HUES48 (cell line): ENCODE data around the gene REN.

ENCODE experiments used
- H3K27ac ChIP-seq: one replicate; pipeline ENCODE4 v1.7.0; 2013; ENCODE audit warnings: low read depth, low read length, inconsistent platforms
- H3K27me3 ChIP-seq: 2 replicates; pipeline ENCODE4 v1.6.1; 2013; ENCODE audit warnings: mild to moderate bottlenecking, low read length; ENCODE audit not compliant: control insufficient read depth, insufficient read depth
- H3K36me3 ChIP-seq: 2 replicates; pipeline ENCODE4 v1.6.1; 2013; ENCODE audit warnings: low read length; ENCODE audit not compliant: control insufficient read depth, insufficient read depth
- H3K4me1 ChIP-seq: 2 replicates; pipeline ENCODE4 v1.6.1; 2013; ENCODE audit warnings: mild to moderate bottlenecking, low read length; ENCODE audit not compliant: control insufficient read depth, insufficient read depth
- H3K4me3 ChIP-seq: 2 replicates; pipeline ENCODE4 v1.5.1; 2013; ENCODE audit warnings: mild to moderate bottlenecking, low read depth, low read length
- H3K9ac ChIP-seq: 2 replicates; pipeline ENCODE4 v1.6.1; 2013; ENCODE audit warnings: mild to moderate bottlenecking, low read depth, low read length, moderate library complexity
- H3K9me3 ChIP-seq: 2 replicates; pipeline ENCODE4 v1.6.1; 2013; ENCODE audit warnings: low read length; ENCODE audit not compliant: control insufficient read depth, insufficient read depth

The REN gene

DNA sequence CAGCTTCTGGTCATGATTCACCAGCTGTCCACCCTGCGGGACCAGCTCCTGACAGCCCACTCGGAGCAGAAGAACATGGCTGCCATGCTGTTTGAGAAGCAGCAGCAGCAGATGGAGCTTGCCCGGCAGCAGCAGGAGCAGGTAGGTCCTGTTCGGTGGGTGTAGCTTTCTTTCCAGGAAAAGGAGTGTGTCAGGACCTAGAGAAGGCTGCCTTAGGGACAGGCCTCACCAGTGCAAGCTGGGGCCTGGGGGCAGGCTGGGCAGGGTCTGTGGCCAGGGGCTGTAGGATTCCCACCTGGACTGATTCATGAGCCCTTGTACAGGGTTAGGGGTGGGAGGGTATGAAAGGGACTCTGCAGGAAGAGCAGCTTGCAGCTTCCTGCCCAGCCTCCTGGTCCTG is 49.6 kb downstream of the REN start:
- no peak overlapping the region for H3K9ac ChIP-seq
- no peaks in the 10 kb centered on the region for H3K9me3 ChIP-seq
- no peak overlapping the region for H3K4me3 ChIP-seq
- peaks cover 69% of the 10 kb centered on the region for H3K36me3 ChIP-seq
- H3K27ac ChIP-seq = no peak overlapping the region
- H3K27me3 ChIP-seq = no peaks in the 10 kb centered on the region
- 0 out of 2 replicates have a peak, but pooled peaks cover 3% of the 10 kb centered on the region for H3K4me1 ChIP-seq

DNA sequence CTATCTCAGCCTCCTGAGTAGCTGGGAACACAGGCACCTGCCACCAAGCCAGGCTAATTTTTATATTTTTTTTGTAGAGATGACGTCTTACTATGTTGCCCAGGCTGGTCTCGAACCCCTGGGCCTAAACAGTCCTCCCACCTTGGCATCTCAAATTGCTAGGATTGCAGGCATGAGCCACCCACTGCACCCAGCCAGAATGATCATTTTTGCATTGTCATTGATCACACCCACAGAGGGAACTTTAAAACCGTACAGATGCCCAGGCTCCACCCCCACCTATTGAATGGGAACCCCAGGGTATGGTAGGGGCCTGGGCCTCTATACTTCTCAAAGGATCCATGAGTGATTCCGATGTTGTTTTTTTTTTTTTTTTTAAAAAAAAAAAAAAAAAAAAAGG is 51.0 kb downstream of the REN start:
- Histone ChIP-seq H3K4me1 (peaks cover 15% of the 10 kb centered on the region), H3K27ac (no peak overlapping the region), H3K36me3 (peaks cover 58% of the 10 kb centered on the region), H3K4me3 (no peak overlapping the region), H3K9ac (no peak overlapping the region), H3K27me3 (no peaks in the 10 kb centered on the region), H3K9me3 (no peaks in the 10 kb centered on the region)

DNA sequence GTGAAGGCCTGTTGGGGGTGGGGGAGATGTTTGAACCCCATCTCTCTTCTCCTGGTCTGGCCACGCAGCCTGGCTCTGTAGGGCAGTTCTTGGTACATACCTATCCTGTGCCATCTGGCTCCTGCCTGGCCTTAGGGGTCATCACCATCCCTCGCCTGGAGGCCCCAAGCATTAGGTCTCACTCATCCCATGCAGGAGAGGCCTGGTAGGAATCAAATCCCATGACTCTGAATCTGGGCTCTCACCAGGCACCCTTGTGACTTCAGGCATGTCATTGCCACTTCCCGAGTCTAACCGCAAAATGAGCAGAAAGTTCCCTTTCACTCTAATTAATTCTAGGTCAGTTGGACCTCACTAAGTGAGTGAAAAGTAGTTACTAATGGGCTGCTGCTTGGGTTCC is 51.5 kb downstream of the REN start:
- H3K36me3 ChIP-seq = peaks cover 53% of the 10 kb centered on the region
- H3K9ac ChIP-seq = no peak overlapping the region
- H3K27me3 ChIP-seq = no peaks in the 10 kb centered on the region
- H3K4me1 ChIP-seq = peaks cover 15% of the 10 kb centered on the region
- no peaks in the 10 kb centered on the region for H3K9me3 ChIP-seq
- no peak overlapping the region for H3K27ac ChIP-seq
- H3K4me3 ChIP-seq = no peak overlapping the region

DNA sequence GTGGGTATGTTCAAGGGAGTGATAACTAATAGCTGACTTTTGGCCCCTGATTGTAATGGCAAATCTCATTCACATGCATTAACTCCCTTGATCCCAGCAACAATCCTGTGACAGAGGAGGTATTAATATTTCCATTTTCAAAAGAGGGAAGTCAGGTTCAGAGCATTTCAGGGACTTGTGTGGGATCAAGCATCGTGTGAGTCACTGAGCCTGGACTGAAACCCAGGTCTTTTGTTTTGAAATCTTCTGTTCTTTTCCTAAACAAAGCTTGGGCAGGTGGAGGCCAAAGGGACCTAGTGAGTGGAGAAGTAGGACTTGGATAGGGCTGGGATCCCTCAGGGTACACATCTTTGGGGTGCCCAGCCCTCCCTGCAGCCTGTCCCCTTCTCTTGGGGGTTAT is 52.2 kb downstream of the REN start:
- Histone ChIP-seq H3K4me3 (no peak overlapping the region), H3K36me3 (peaks cover 46% of the 10 kb centered on the region), H3K9me3 (no peaks in the 10 kb centered on the region), H3K9ac (no peak overlapping the region), H3K4me1 (peaks cover 22% of the 10 kb centered on the region), H3K27me3 (no peaks in the 10 kb centered on the region), H3K27ac (no peak overlapping the region)

DNA sequence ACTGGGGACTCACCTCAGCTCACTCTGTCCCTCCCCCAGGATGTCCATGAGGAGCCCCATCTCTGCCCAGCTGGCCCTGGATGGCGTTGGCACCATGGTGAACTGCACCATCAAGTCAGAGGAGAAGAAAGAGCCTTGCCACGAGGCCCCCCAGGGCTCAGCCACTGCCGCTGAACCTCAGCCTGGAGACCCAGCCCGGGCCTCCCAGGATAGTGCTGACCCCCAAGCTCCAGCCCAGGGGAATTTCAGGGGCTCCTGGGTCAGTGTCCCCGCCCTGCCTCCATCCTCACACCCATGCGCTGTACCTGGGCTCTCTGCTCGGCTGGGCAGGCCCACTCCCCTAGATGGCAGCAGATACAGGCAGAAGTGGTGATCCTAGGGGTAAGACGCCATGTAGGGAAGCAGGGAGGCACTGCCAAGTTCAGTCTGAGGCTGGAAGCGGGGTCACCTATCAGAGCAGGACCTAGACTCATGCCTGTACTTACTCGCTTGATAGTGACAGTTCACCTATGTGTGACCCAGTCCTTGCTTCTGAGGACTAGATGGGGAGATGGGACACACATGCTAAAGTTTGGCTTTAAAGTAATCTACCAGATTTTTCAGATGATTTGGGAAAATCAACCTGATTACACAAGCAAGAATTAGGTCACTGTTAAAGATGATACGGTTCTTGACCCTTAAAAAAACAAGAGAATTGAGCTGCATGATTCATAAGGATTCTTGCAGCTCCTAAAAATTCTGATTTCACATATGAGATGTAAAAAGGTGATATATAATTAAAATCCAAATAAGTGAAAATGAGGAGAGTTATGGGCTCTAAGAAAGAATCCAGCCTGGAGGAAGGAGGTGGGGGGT is 53.0 kb downstream of the REN start:
- Histone ChIP-seq H3K27me3 (no peaks in the 10 kb centered on the region), H3K36me3 (peaks cover 38% of the 10 kb centered on the region), H3K9me3 (no peaks in the 10 kb centered on the region), H3K27ac (no peak overlapping the region), H3K4me3 (no peak overlapping the region), H3K4me1 (peaks cover 25% of the 10 kb centered on the region), H3K9ac (no peak overlapping the region)

DNA sequence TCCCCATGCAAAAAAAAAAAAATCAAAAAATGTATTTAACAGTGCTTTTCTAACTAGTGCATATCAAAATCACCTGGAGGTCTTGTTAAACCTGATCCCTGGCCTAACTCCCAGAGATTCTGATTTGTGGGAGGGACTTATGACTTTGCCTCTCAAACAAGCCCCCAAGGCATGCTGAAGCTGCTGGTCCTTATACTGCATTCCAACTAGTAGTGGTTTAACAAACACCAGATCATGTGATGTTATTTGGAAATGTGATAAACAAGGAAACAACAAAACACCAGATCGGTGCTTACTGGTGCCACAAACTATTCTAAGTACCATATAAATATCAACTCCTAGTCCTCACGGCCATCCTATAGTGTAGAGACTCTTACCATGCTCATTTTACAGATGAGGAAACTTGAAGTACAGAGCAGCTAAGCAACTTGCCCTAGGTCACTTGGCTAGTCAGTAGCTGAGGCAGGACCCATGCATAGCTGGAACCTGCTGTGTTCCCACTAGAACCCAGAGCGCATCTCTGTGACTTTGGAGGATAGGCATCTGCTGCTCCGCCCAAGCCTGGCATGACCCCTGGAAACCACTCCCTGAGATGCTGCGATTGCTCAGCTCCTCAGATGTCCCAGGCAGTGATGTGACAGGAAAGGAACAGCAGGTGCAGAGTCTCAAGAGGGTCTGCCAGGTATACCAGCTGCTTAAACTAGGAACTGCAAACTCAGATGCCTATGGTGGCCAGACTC is 55.1 kb downstream of the REN start:
- Histone ChIP-seq H3K9ac (no peak overlapping the region), H3K4me1 (peaks cover 40% of the 10 kb centered on the region), H3K27me3 (no peaks in the 10 kb centered on the region), H3K9me3 (no peaks in the 10 kb centered on the region), H3K36me3 (peaks cover 19% of the 10 kb centered on the region), H3K27ac (peak overlapping the region; percentile 24), H3K4me3 (no peak overlapping the region)

DNA sequence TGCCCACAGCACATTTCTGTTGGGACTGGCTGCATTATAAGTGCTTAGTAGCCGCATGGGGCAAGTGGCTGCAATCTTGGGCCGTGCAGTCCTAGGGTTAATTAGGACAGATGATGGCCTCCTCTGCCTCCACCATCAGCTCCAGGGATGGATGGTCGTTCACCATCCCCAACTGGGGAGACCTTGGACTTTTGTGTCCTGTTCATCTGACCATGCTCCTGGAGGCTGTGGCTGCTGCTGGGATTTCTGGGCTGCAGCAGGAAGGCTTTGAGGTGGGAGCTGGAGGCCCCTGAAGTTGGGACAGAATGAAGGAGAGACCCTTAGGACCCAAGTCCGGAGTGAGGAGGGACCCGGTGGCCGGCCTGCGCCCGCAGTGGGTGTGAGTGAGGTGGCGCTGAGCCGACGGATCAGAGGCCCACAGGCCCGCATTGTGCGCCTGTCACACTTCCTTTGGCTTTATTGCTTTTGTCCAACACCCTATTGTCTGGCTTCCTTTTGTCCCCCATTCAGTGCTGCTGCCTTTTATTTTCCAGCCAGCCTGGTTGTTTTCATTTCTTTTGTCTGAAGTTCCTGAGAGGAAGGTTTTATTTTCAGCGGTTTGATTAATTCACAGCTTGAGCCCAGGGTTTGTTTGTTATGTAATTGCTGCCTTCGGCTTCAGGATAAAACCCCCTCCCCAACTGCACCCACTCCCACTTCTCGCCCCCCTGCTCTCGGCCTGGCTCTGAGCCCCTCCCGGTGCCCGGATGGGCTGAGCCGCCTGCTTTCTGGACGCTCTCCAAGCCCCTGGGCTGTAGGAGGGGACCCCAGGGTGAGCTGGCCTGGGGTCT is 57.6 kb downstream of the REN start:
- peaks cover 57% of the 10 kb centered on the region for H3K4me1 ChIP-seq
- peaks cover 5% of the 10 kb centered on the region; the same call in 1 of the 2 replicates for H3K36me3 ChIP-seq
- H3K4me3 ChIP-seq = peak overlapping the region; percentile 21
- H3K27me3 ChIP-seq = no peaks in the 10 kb centered on the region
- H3K9ac ChIP-seq = 0 out of 2 replicates have a peak overlapping the region, but pooled peaks have one; percentile 8
- peak overlapping the region; percentile 94 for H3K27ac ChIP-seq
- H3K9me3 ChIP-seq = no peaks in the 10 kb centered on the region

DNA sequence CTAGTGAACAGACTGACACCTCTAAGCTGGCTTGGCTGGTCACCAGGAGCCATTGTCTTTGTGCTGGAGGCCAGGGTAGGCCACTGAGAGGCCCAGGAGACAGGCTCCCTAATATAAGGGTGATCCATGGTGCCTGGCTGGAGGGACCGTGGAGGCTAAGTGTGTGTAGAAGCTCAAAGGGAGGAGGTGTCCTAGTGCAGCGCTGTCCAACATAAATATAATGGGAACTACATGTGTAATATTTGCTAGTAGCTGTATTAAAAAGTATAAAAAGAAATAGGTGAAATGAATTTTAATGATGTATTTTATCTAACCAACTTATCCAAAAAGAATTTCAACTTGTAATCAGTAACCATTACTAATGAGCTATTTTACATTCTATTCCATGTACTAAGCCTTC is 58.2 kb downstream of the REN start:
- no peak overlapping the region for H3K9ac ChIP-seq
- no peaks in the 10 kb centered on the region for H3K27me3 ChIP-seq
- peak overlapping the region; percentile 94 for H3K27ac ChIP-seq
- H3K36me3 ChIP-seq = 0 out of 2 replicates have a peak, but pooled peaks cover under 1% of the 10 kb centered on the region
- H3K9me3 ChIP-seq = no peaks in the 10 kb centered on the region
- peaks cover 63% of the 10 kb centered on the region for H3K4me1 ChIP-seq
- H3K4me3 ChIP-seq = peak overlapping the region; percentile 20

DNA sequence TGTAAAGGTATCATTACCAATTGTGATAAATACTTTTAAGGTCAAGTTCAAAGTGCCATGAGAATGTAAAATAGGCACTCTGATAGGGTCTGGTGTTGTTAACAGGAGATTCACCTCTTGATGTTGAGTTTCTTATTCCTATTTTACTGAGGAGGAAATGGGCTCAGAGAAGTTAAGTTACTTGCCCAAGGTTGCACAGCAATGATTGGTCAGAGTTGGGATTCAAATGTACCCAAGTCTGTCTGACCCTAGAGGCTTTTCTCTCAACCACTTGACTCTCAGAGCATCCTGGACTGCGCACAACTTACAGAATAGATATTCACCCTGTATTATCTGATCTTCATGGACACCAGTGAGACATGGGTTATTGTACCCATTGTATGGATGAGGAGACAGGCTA is 59.3 kb downstream of the REN start:
- Histone ChIP-seq H3K4me3 (no peak overlapping the region), H3K27ac (no peak overlapping the region), H3K27me3 (no peaks in the 10 kb centered on the region), H3K36me3 (no peaks in the 10 kb centered on the region), H3K9me3 (no peaks in the 10 kb centered on the region), H3K4me1 (peaks cover 73% of the 10 kb centered on the region), H3K9ac (no peak overlapping the region)

DNA sequence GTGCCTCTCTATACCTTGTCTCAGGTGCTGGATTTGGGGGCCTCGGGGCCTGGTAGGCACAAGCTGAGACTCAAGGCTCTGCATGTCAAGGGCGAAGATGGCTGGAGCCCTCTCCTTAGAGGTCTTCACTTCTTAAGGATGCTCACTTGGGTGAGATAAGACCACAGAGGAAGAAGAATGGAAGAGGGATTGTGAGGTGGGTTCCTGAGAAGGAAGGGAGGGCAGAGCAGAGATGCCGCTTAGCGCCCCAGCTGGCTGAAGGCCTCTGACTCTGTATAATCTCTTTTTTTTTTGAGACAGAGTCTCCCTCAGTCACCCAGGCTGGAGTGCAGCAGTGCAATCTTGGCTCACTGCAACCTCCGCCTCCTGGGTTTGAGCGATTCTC is 61.0 kb downstream of the REN start:
- no peak overlapping the region for H3K27ac ChIP-seq
- no peaks in the 10 kb centered on the region for H3K36me3 ChIP-seq
- H3K27me3 ChIP-seq = no peaks in the 10 kb centered on the region
- no peak overlapping the region for H3K9ac ChIP-seq
- no peaks in the 10 kb centered on the region for H3K9me3 ChIP-seq
- no peak overlapping the region for H3K4me3 ChIP-seq
- peaks cover 73% of the 10 kb centered on the region for H3K4me1 ChIP-seq
